GM12878 (cell line): ENCODE data around the gene PEX5. TPM values are rescaled to one million over a fixed set of nuclear protein-coding genes. Genes with fewer than 3 reads are reported as not detected.

Source experiments
- ATAC-seq: fragments of 200-7000 bp; cut with Tn5 transposase; 3 replicates; pipeline ENCODE4 v1.9.1; 2020; ENCODE audit warnings: mild to moderate bottlenecking, moderate library complexity
- BruUV-seq: library from RNA; stranded (reverse); fragments of 400-500 nt; replicated peaks from 2 replicates; lab custom pipeline; 2021; lab: Mats Ljungman, UMichigan
- CTCF ChIA-PET: fragments of 300-600 bp; sonication (Branson Sonifier 250); formaldehyde crosslinking; extraction: SDS; loops from one replicate; lab custom pipeline; 2021; ENCODE audit warnings: inconsistent platforms; lab: Yijun Ruan, JAX
- POLR2A ChIA-PET: fragments of 350-600 bp; formaldehyde crosslinking; extraction: SDS; loops from one replicate; lab custom pipeline; 2021; ENCODE audit warnings: inconsistent platforms; lab: Charles Lee
- RAD21 ChIA-PET: fragments of 300-600 bp; sonication (Branson Sonifier 250); formaldehyde crosslinking; loops from one replicate; lab custom pipeline; 2023; ENCODE audit warnings: antibody characterized with exemption; ENCODE audit not compliant: unreplicated experiment; lab: Charles Lee
- SMC1A ChIA-PET: fragments of 300-600 bp; sonication (Branson Sonifier 250); formaldehyde crosslinking; loops from one replicate; lab custom pipeline; 2023; ENCODE audit not compliant: unreplicated experiment, uncharacterized antibody; lab: Charles Lee
- DNase-seq: peaks from one replicate; pipeline ENCODE4 v3.0.0-alpha.2; 2011; ENCODE audit warnings: low read depth, low spot score
- FAIRE-seq: peaks from 3 replicates; lab custom pipeline; 2011; peaks lifted over from hg19 to GRCh38; lab: Jason Lieb, UNC
- H2AFZ ChIP-seq: 2 replicates; pipeline ENCODE4 v1.6.0; 2011; ENCODE audit warnings: low read depth, low read length, control low read depth; ENCODE audit not compliant: control insufficient read depth
- H3K27ac ChIP-seq: 2 replicates; pipeline ENCODE4 v1.5.1; 2011; ENCODE audit warnings: control low read depth; ENCODE audit not compliant: control insufficient read depth, insufficient read depth
- H3K27me3 ChIP-seq, 2 experiments: replicated peaks in 1 of 2; 2 replicates each; pipeline versions ENCODE4 v1.6.0 to v1.6.1; 2011; ENCODE audit warnings: low read length in 1 of 2; ENCODE audit not compliant: control insufficient read depth in 2 of 2, insufficient read depth in 2 of 2
- H3K36me3 ChIP-seq, 2 experiments: 2 replicates each; pipeline ENCODE4 v1.5.1; 2011; ENCODE audit warnings: low read length in 1 of 2; ENCODE audit not compliant: control insufficient read depth in 2 of 2, insufficient read depth in 2 of 2
- H3K4me1 ChIP-seq: 2 replicates; pipeline ENCODE4 v1.6.1; 2011; ENCODE audit warnings: mild to moderate bottlenecking, low read length, moderate library complexity, mixed read lengths; ENCODE audit not compliant: control insufficient read depth, insufficient read depth
- H3K4me2 ChIP-seq: 2 replicates; pipeline ENCODE4 v1.6.0; 2011; ENCODE audit warnings: control low read depth; ENCODE audit not compliant: control insufficient read depth, insufficient read depth
- H3K4me3 ChIP-seq: fragments of 200-600 bp; sonication (generic); 2 replicates; pipeline ENCODE4 v1.5.1; 2016
- H3K79me2 ChIP-seq: 2 replicates; pipeline ENCODE4 v1.6.0; 2011; ENCODE audit warnings: low read length; ENCODE audit not compliant: control insufficient read depth, insufficient read depth
- H3K9ac ChIP-seq: 2 replicates; pipeline ENCODE4 v1.8.0; 2011; ENCODE audit warnings: low read length, control low read depth, mixed read lengths; ENCODE audit not compliant: control insufficient read depth, insufficient read depth
- H3K9me3 ChIP-seq: replicated peaks from 3 replicates; pipeline ENCODE4 v1.5.1; 2011; ENCODE audit warnings: mild to moderate bottlenecking, low read length; ENCODE audit not compliant: control insufficient read depth, insufficient read depth
- H4K20me1 ChIP-seq: 2 replicates; pipeline ENCODE4 v1.6.0; 2011; ENCODE audit not compliant: control insufficient read depth, insufficient read depth
- EP300 ChIP-seq, 2 experiments: fragments of 150-350 bp in 1 of 2; IDR thresholded peaks; 2 replicates each; pipeline ENCODE4 v1.6.1; 2011 to 2012; ENCODE audit warnings: low read depth in 2 of 2, low read length in 2 of 2, borderline replicate concordance in 1 of 2, improper control_type of control experiment in 1 of 2, inconsistent platforms in 1 of 2; ENCODE audit not compliant: control insufficient read depth in 1 of 2
- FOXM1 ChIP-seq: IDR thresholded peaks from 2 replicates; pipeline ENCODE4 v1.6.1; 2012; ENCODE audit warnings: low read depth, mild to moderate bottlenecking, inconsistent platforms, low read length, moderate library complexity
- KLF5 ChIP-seq: fragments of 450-650 bp; IDR thresholded peaks from 2 replicates; pipeline ENCODE4 v1.6.1; 2014; ENCODE audit warnings: mild to moderate bottlenecking; ENCODE audit not compliant: partially characterized antibody
- MTA3 ChIP-seq: IDR thresholded peaks from 2 replicates; pipeline ENCODE4 v1.6.1; 2012; ENCODE audit warnings: low read length, inconsistent platforms, borderline replicate concordance
- RELA ChIP-seq: fragments of 450-650 bp; IDR thresholded peaks from 2 replicates; pipeline ENCODE4 v1.8.0; 2014; ENCODE audit warnings: borderline replicate concordance; ENCODE audit not compliant: partially characterized antibody
- RELB ChIP-seq: fragments of 450-650 bp; IDR thresholded peaks from 2 replicates; pipeline ENCODE4 v1.6.1; 2017; ENCODE audit warnings: low read depth, mild to moderate bottlenecking, moderate library complexity
- USF1 ChIP-seq: IDR thresholded peaks from 2 replicates; pipeline ENCODE4 v1.6.1; 2011; ENCODE audit warnings: borderline replicate concordance, low read depth, mild to moderate bottlenecking, moderate library complexity, mixed read lengths, low read length; ENCODE audit not compliant: insufficient read depth; ENCODE audit errors: extremely low read length
- YY1 ChIP-seq: IDR thresholded peaks from 2 replicates; pipeline ENCODE4 v1.6.1; 2011; ENCODE audit warnings: low read depth, mild to moderate bottlenecking, low read length
- ZBTB4 ChIP-seq: fragments of 450-650 bp; formaldehyde crosslinking; IDR thresholded peaks from 2 replicates; pipeline ENCODE4 v1.4.0; 2022; ENCODE audit warnings: mild to moderate bottlenecking, moderate library complexity
- ZNF687 ChIP-seq: fragments of 450-650 bp; IDR thresholded peaks from 2 replicates; pipeline ENCODE4 v1.6.1; 2017; ENCODE audit warnings: mild to moderate bottlenecking, moderate library complexity
- WGBS: methylation state at CpG from one replicate; pipeline ENCODE4 v1.1.6; 2016; ENCODE audit warnings: low lambda C conversion rate; ENCODE audit not compliant: insufficient replicate concordance, insufficient coverage; ENCODE audit errors: missing lambda C conversion rate; 5-methylcytosine and 5-hydroxymethylcytosine counted together
- in situ Hi-C: fragments of 300-500 bp; cut with MboI; formaldehyde crosslinking; loops from 9 replicates; pipeline ENCODE4 v1.14.3; 2018; ENCODE audit warnings: mixed read lengths
- intact Hi-C: fragments of 100-400 bp; cut with micrococcal nuclease; formaldehyde crosslinking; loops from one replicate; pipeline ENCODE4 v1.14.2; 2022; ENCODE audit not compliant: unreplicated experiment
- polyA plus RNA-seq, 11 experiments: library from polyadenylated mRNA; depleted of rRNA in 4 of 11; unstranded in 6 of 11; stranded (reverse) in 5 of 11; fragments of >200 nt; fragmentation: Nextera tagmentation in 4 of 11; fragmentation: Illumina TruSeq in 1 of 11; extraction: Ambion mirVana in 4 of 11; extraction: Trizol in 1 of 11; gene quantifications; 1 replicate in 1 of 11; 2 replicates in 10 of 11; pipeline versions ENCODE4 v1.2.1 to v1.2.3, GENCODE V29; 2011 to 2016; ENCODE audit warnings: inconsistent platforms in 2 of 11, missing spikeins in 2 of 11, low read depth in 1 of 11
- total RNA-seq, 4 experiments: library from RNA; depleted of rRNA in 3 of 4; stranded (reverse); fragments of >200 nt in 3 of 4; fragmentation: Illumina TruSeq in 1 of 4; extraction: Trizol in 1 of 4; gene quantifications; 2 replicates each; pipeline versions ENCODE4 v1.2.1 to v1.2.3, GENCODE V29; 2013 to 2021

Gene PEX5
- total and polyA plus RNA-seq, 10 of the 15 experiments (the other 5 are each of a cell fraction or from before 2014, with no cell fraction given): 1.3 to 31.9 (median 13.1) TPM

- H4K20me1 ChIP-seq: no peaks in the 10 kb centered on the region
- no peaks in the 10 kb centered on the region for H3K4me1 ChIP-seq
- FAIRE-seq: no peak
- in situ Hi-C loops: no loop called here
- no peak overlapping the region for H3K27ac ChIP-seq
- DNase-seq: no peak
- no peak for ATAC-seq
- no peak overlapping the region for H3K9ac ChIP-seq
- intact Hi-C loops: no loop called here
- H3K4me2 ChIP-seq: no peak overlapping the region
- H3K9me3 ChIP-seq: no peaks in the 10 kb centered on the region
- TF ChIP-seq EP300 (IDR thresholded peaks at IDR 0.05; ENCODE audit: borderline replicate concordance in 1 of 2, control insufficient read depth in 1 of 2, low read depth in 2 of 2, low read length in 2 of 2): no peak
- no peak for TF ChIP-seq RELB
- TF ChIP-seq ZBTB4 (CRISPR knock-in tag): no peak
- TF ChIP-seq MTA3: no peak
- TF ChIP-seq YY1: no peak
- TF ChIP-seq FOXM1: no peak
- no peak for TF ChIP-seq USF1
- TF ChIP-seq ZNF687: no peak
- no peak for TF ChIP-seq KLF5
- no peak for TF ChIP-seq RELA
- H3K27me3 ChIP-seq: peaks cover 0 to 4% of the 10 kb centered on the region in 2 experiments; a peak in 1 of 4 replicates
- SMC1A ChIA-PET: no interaction called here
- RAD21 ChIA-PET: no interaction called here
- H3K4me3 ChIP-seq: no peak overlapping the region
- POLR2A ChIA-PET: no interaction called here
- CTCF ChIA-PET: interaction anchor here (0.6 kb wide), 1 partner anchor 477 kb away, joined by 5 read pairs; no protein-coding TSS in a partner anchor
- H2AFZ ChIP-seq: no peak overlapping the region
- WGBS: 80% methylated on average over 10 of the region's 10 CpGs
- BruUV-seq: no TSS peak
- H3K36me3 ChIP-seq: no peaks in the 10 kb centered on the region; a peak in 3 of 4 replicates
- no peaks in the 10 kb centered on the region for H3K79me2 ChIP-seq
Measured at GRCh38 chr12:7158781-7159609, 30.5 kb upstream of the PEX5 start.
